ENCODE results near the gene ORMDL3. TPM values are rescaled to one million over a fixed set of nuclear protein-coding genes. Genes with fewer than 3 reads are reported as not detected.

ORMDL3 gene
- polyA plus RNA-seq, 2 of the 4 experiments (the other 2 are of a cell fraction), result 26.9 to 52.1 TPM

GRCh38 chr17:39921323-39921722 is 6.1 kb downstream of the ORMDL3 start:
- CTCF ChIA-PET, result interaction anchor here (0.8 to 2.9 kb wide), 2 partner anchors 21 to 37 kb away, joined by 3 to 11 read pairs; no protein-coding TSS in a partner anchor
- WGBS (ENCODE audit: missing lambda C conversion rate), result 86% methylated on average over 5 of the region's 5 CpGs
- POLR2A ChIA-PET, result no interaction called here

DNA sequence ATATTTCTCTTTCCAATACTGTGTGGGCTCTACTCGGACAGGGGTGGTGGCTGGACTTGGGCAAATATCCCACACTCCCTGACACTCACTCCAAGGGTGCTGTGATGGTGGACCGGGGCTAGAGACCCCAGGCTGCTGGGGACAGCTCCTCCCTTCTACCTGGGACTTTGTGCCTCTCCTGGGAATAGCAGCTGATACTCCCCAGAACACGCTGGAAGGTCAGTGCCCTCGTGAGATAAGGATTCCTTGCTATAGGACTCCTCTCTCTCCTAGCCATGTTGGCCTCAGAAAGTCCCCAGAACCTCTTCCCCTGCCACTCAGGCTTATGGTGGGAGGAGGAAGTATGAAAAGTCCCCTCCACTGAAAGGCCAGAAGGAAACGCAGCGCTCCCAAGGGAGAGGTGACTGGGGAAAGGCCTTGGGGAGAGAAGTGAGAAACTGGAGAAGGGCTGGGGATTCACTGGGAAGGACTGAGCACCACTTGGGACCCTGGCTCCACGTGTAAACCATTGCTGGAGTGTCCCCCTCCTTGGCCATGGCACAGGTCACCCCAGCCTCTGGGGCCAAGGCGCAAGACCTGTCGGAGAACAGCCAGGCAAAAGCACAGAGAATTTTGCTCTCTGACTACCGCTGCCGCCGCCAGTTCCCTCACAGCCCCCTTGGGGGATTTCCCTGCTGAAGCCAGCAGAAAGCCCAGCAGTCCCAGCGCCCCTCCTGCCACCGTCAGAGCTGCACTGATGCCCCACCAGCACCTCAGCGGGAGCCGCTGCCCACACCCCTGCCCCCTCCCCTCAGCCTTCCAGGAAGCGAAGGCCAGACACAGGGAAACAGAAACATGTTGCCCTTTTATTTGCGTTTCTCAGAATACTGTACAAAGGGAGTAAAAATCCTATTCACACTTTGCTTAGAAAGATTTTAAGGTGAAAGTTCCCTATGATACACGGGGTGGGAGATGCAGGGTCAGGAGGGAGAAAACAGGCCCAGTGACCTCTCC is 6.9 kb downstream of the ORMDL3 start:
- TF ChIP-seq NPAS2 (CRISPR knock-in tag; IDR thresholded peaks at IDR 0.05; ENCODE audit: borderline replicate concordance) (no peak), HOXB5 (CRISPR knock-in tag; IDR thresholded peaks at IDR 0.05) (no peak), HOXA7 (CRISPR knock-in tag; IDR thresholded peaks at IDR 0.05) (no peak), HES2 (IDR thresholded peaks at IDR 0.05) (no peak), RARB (CRISPR knock-in tag; IDR thresholded peaks at IDR 0.05) (no peak), MAX (IDR thresholded peaks at IDR 0.05) (no peak), FOSB (CRISPR knock-in tag; IDR thresholded peaks at IDR 0.05) (no peak), MAFK (IDR thresholded peaks at IDR 0.05; ENCODE audit: partially characterized antibody) (no peak), RNF2 (IDR thresholded peaks at IDR 0.05; ENCODE audit: borderline replicate concordance, low read depth) (no peak), BHLHE40 (IDR thresholded peaks at IDR 0.05; ENCODE audit: low read depth, low read length) (no peak), POLR2A (IDR thresholded peaks at IDR 0.05; ENCODE audit: low read length) (no peak), FOSL2 (IDR thresholded peaks at IDR 0.05) (no peak), FOSL2 (CRISPR knock-in tag; IDR thresholded peaks at IDR 0.05) (no peak), EHMT2 (IDR thresholded peaks at IDR 0.05; ENCODE audit: low read depth) (no peak), RAD21 (conservative IDR thresholded peaks at IDR 0.05 in 1 of 2, IDR thresholded peaks at IDR 0.05 in 1 of 2) (no peak), SMC3 (IDR thresholded peaks at IDR 0.05) (no peak), CBX8 (IDR thresholded peaks at IDR 0.05) (no peak), ELK1 (IDR thresholded peaks at IDR 0.05; ENCODE audit: low read depth, low read length) (no peak)
- TF ChIP-seq, protein P1, sequence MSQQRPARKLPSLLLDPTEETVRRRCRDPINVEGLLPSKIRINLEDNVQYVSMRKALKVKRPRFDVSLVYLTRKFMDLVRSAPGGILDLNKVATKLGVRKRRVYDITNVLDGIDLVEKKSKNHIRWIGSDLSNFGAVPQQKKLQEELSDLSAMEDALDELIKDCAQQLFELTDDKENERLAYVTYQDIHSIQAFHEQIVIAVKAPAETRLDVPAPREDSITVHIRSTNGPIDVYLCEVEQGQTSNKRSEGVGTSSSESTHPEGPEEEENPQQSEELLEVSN (IDR thresholded peaks at IDR 0.05; ENCODE audit: borderline replicate concordance, low read depth), result no peak
- TF ChIP-seq, protein P2, sequence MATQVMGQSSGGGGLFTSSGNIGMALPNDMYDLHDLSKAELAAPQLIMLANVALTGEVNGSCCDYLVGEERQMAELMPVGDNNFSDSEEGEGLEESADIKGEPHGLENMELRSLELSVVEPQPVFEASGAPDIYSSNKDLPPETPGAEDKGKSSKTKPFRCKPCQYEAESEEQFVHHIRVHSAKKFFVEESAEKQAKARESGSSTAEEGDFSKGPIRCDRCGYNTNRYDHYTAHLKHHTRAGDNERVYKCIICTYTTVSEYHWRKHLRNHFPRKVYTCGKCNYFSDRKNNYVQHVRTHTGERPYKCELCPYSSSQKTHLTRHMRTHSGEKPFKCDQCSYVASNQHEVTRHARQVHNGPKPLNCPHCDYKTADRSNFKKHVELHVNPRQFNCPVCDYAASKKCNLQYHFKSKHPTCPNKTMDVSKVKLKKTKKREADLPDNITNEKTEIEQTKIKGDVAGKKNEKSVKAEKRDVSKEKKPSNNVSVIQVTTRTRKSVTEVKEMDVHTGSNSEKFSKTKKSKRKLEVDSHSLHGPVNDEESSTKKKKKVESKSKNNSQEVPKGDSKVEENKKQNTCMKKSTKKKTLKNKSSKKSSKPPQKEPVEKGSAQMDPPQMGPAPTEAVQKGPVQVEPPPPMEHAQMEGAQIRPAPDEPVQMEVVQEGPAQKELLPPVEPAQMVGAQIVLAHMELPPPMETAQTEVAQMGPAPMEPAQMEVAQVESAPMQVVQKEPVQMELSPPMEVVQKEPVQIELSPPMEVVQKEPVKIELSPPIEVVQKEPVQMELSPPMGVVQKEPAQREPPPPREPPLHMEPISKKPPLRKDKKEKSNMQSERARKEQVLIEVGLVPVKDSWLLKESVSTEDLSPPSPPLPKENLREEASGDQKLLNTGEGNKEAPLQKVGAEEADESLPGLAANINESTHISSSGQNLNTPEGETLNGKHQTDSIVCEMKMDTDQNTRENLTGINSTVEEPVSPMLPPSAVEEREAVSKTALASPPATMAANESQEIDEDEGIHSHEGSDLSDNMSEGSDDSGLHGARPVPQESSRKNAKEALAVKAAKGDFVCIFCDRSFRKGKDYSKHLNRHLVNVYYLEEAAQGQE (IDR thresholded peaks at IDR 0.05), result no peak
- 90% methylated on average over 19 of the region's 19 CpGs for WGBS (ENCODE audit: missing lambda C conversion rate)
- no peak for ATAC-seq

More at GRCh38 chr17:39921323-39921722, 6.1 kb downstream of the ORMDL3 start:
- Histone ChIP-seq H3K4me3 (no peak overlapping the region), H3K27ac (no peak overlapping the region), H3K4me2 (no peak overlapping the region), H3K9me3 (no peaks in the 10 kb centered on the region), H3K4me1 (peaks cover 11% of the 10 kb centered on the region)
- ATAC-seq (no peak), FAIRE-seq (no peak), DNase-seq (ENCODE audit: low read depth in 1 of 2, low spot score in 1 of 2) (no peak)
- TF ChIP-seq EP300 (IDR thresholded peaks at IDR 0.05), result no peak

More for the DNA sequence above, 6.9 kb downstream of the ORMDL3 start:
- Histone ChIP-seq H3K27ac (no peak overlapping the region), H3K4me3 (no peak overlapping the region), H3K9me3 (no peaks in the 10 kb centered on the region), H3K4me1 (peaks cover 8% of the 10 kb centered on the region; the same call in 2 of the 3 replicates), H3K4me2 (no peak overlapping the region)
- FAIRE-seq (no peak), DNase-seq (ENCODE audit: low read depth in 1 of 2, low spot score in 1 of 2) (no peak)
- POLR2A ChIA-PET, result no interaction called here
- CTCF ChIA-PET, result interaction anchor here (0.6 to 1.3 kb wide), 3 partner anchors 11 to 111 kb away, joined by 3 read pairs; no protein-coding TSS in a partner anchor

Measured in A549 (cell line).